Heart left ventricle (tissue), 13 donors: ENCODE measurements around the gene RLF.
"Not testable (repeated sequence)": the region's sequence is repeated elsewhere in the genome, so short reads cannot be mapped to it uniquely, and the experiment has no call there.

Experiments
- CTCF ChIP-seq, 12 donors: fragments of 200-600 bp; sonication (generic) in 4 of 12; IDR thresholded peaks; one replicate each; pipeline versions ENCODE4 v1.5.0 to v1.8.0; 2018 to 2022; ENCODE audit warnings: antibody characterized with exemption in 12 of 12, mild to moderate bottlenecking in 5 of 12
- POLR2A ChIP-seq, 2 donors: fragments of 450-650 bp; IDR thresholded peaks; one replicate each; pipeline ENCODE4 v1.6.1; 2017; ENCODE audit warnings: antibody characterized with exemption in 2 of 2, mild to moderate bottlenecking in 2 of 2, moderate library complexity in 2 of 2
- donor health status: ischemic (EF 13 %, LVEDD 7.1; RV severe dilation, severe dysfunction).
- donor health status: DM: no; HTN: yes; CAD: no.
- donor health status: DM: no; HTN: no; CAD: no.
- donor health status: ischemic (EF 25% LVEDD 6.9; RV normal size, moderate dysfunction).
- donor health status: ischemic (EF 25% LVEDD 5.7; RV mildly dilated, moderate dysfunction).
- donor health status: ischemic (EF 35%, LVEDD 5.7; RV mildly dilated, moderate dysfunction).
- donor health status: nonischemic (EF 11% LVEDD 7.7; RV severe dilation, severe dysfunction).
- donor health status: DM: yes; HTN: yes; CAD: no.
- donor health status: PGD.
- donor health status: ischemic (EF 29% LVEDD 5.4; RV normal size, mild dysfunction).
- donor health status: nonischemic (EF 23%, LVEDD 6.1; RV moderate dilation, normal function).

- TF ChIP-seq POLR2A, CTCF (IDR thresholded peaks at IDR 0.05): not testable (repeated sequence)
Measured at GRCh38 chr1:40194639-40195038, 33.5 kb downstream of the RLF start.
